H1 (cell line): ENCODE results near the gene TGM2. TPM values are rescaled to one million over a fixed set of nuclear protein-coding genes. Genes with fewer than 3 reads are reported as not detected.

ENCODE experiments used
- CTCF ChIA-PET: fragments of 300-600 bp; sonication (Branson Sonifier 250); formaldehyde crosslinking; loops from one replicate; lab custom pipeline; 2021; ENCODE audit not compliant: partially characterized antibody; lab: Charles Lee
- POLR2A ChIA-PET: fragments of 300-600 bp; sonication (Branson Sonifier 250); formaldehyde crosslinking; loops from one replicate; lab custom pipeline; 2021; ENCODE audit warnings: inconsistent platforms; ENCODE audit not compliant: partially characterized antibody; lab: Charles Lee
- DNase-seq, 2 experiments: peaks; one replicate each; pipeline versions ENCODE4 v3.0.0 to v3.0.0-alpha.2; 2010 to 2022; ENCODE audit warnings: low spot score in 2 of 2, low read depth in 1 of 2, mixed read lengths in 1 of 2
- FAIRE-seq: peaks from 2 replicates; lab custom pipeline; 2011; peaks lifted over from hg19 to GRCh38; lab: Jason Lieb, UNC
- H2AFZ ChIP-seq: 2 replicates; pipeline ENCODE4 v1.8.1; 2012; ENCODE audit warnings: low read length, inconsistent platforms
- H2AK5ac ChIP-seq: 2 replicates; pipeline ENCODE4 v1.6.1; 2013; ENCODE audit warnings: low read depth, low read length
- H2BK120ac ChIP-seq: replicated peaks from 2 replicates; pipeline ENCODE3; 2013; ENCODE audit warnings: low read depth, low read length, inconsistent platforms
- H2BK12ac ChIP-seq: 2 replicates; pipeline ENCODE4 v1.6.1; 2013; ENCODE audit warnings: low read depth, low read length
- H2BK15ac ChIP-seq: 2 replicates; pipeline ENCODE4 v1.6.1; 2013; ENCODE audit warnings: low read length
- H2BK20ac ChIP-seq: 2 replicates; pipeline ENCODE4 v1.6.1; 2013; ENCODE audit warnings: low read length
- H2BK5ac ChIP-seq: 2 replicates; pipeline ENCODE4 v1.6.1; 2013; ENCODE audit warnings: low read depth, low read length
- H3K14ac ChIP-seq: 2 replicates; pipeline ENCODE4 v1.6.1; 2013; ENCODE audit warnings: inconsistent platforms; ENCODE audit not compliant: insufficient read length
- H3K18ac ChIP-seq: 2 replicates; pipeline ENCODE4 v1.6.1; 2013; ENCODE audit warnings: low read length; ENCODE audit errors: extremely low read depth
- H3K23ac ChIP-seq: 2 replicates; pipeline ENCODE4 v1.6.1; 2013; ENCODE audit warnings: inconsistent platforms; ENCODE audit not compliant: insufficient read length
- H3K23me2 ChIP-seq: 2 replicates; pipeline ENCODE4 v1.6.1; 2013; ENCODE audit warnings: low read depth, low read length
- H3K27ac ChIP-seq: 2 replicates; pipeline ENCODE4 v1.6.1; 2011; ENCODE audit warnings: low read depth, low read length, inconsistent platforms
- H3K27me3 ChIP-seq, 4 experiments: replicated peaks in 1 of 4; 1 replicate in 1 of 4; 2 replicates in 3 of 4; pipeline versions ENCODE4 v1.6.1 to v1.8.1; 2011 to 2013; ENCODE audit warnings: low read length in 3 of 4, mild to moderate bottlenecking in 3 of 4, inconsistent platforms in 2 of 4, mixed read lengths in 2 of 4, moderate library complexity in 1 of 4; ENCODE audit not compliant: control insufficient read depth in 3 of 4, insufficient read depth in 3 of 4; ENCODE audit errors: extremely low read depth in 1 of 4
- H3K36me3 ChIP-seq, 4 experiments: 2 replicates each; pipeline versions ENCODE4 v1.6.1 to v1.8.1; 2011 to 2013; ENCODE audit warnings: mild to moderate bottlenecking in 4 of 4, low read length in 3 of 4, moderate library complexity in 2 of 4, control low read depth in 1 of 4, inconsistent platforms in 1 of 4; ENCODE audit not compliant: insufficient read depth in 4 of 4, control insufficient read depth in 2 of 4
- H3K4ac ChIP-seq: replicated peaks from 2 replicates; pipeline ENCODE3; 2013; ENCODE audit warnings: low read length, low read depth, mixed read lengths, inconsistent platforms; ENCODE audit not compliant: insufficient read length
- H3K4me1 ChIP-seq, 4 experiments: replicated peaks in 1 of 4; 1 replicate in 1 of 4; 2 replicates in 3 of 4; pipeline versions ENCODE4 v1.6.1 to v1.8.1; 2011 to 2013; ENCODE audit warnings: low read length in 3 of 4, inconsistent platforms in 2 of 4, mixed read lengths in 1 of 4; ENCODE audit not compliant: insufficient read depth in 4 of 4, control insufficient read depth in 3 of 4
- H3K4me2 ChIP-seq, 2 experiments: 2 replicates each; pipeline versions ENCODE4 v1.6.1 to v1.8.1; 2011 to 2013; ENCODE audit warnings: low read depth in 2 of 2, low read length in 2 of 2, control low read depth in 1 of 2, inconsistent platforms in 1 of 2, mild to moderate bottlenecking in 1 of 2; ENCODE audit not compliant: insufficient read depth in 1 of 2
- H3K4me3 ChIP-seq, 4 experiments: fragments of 200-600, 300-600 bp in 1 of 4; sonication (generic), shearing (Covaris generic), sonication (Bioruptor Twin) in 1 of 4; 2 replicates each; pipeline versions ENCODE4 v1.5.1 to v1.8.1; 2011 to 2016; ENCODE audit warnings: low read length in 4 of 4, low read depth in 3 of 4, control low read depth in 2 of 4, inconsistent platforms in 2 of 4, mild to moderate bottlenecking in 2 of 4, mixed read lengths in 1 of 4, moderate library complexity in 1 of 4; ENCODE audit not compliant: insufficient read depth in 2 of 4; ENCODE audit errors: extremely low read depth in 1 of 4
- H3K56ac ChIP-seq: replicated peaks from 2 replicates; pipeline ENCODE3; 2013; ENCODE audit warnings: low read depth, mild to moderate bottlenecking, mixed read lengths, low read length, inconsistent platforms; ENCODE audit not compliant: insufficient read length
- H3K79me1 ChIP-seq: 2 replicates; pipeline ENCODE4 v1.6.1; 2013; ENCODE audit warnings: low read depth, low read length, control low read depth
- H3K79me2 ChIP-seq, 2 experiments: 2 replicates each; pipeline versions ENCODE4 v1.6.1 to v1.8.1; 2012 to 2013; ENCODE audit warnings: low read length in 2 of 2, mild to moderate bottlenecking in 2 of 2, inconsistent platforms in 1 of 2; ENCODE audit not compliant: insufficient read depth in 2 of 2, control insufficient read depth in 1 of 2
- H3K9ac ChIP-seq, 4 experiments: replicated peaks in 1 of 4; 1 replicate in 1 of 4; 2 replicates in 3 of 4; pipeline versions ENCODE4 v1.6.1 to v1.8.1; 2011 to 2013; ENCODE audit warnings: low read depth in 3 of 4, low read length in 3 of 4, control low read depth in 2 of 4, mild to moderate bottlenecking in 2 of 4, moderate library complexity in 2 of 4, inconsistent platforms in 1 of 4; ENCODE audit errors: extremely low read depth in 1 of 4
- H3K9me3 ChIP-seq, 2 experiments: 2 replicates each; pipeline versions ENCODE4 v1.6.1 to v1.8.1; 2012 to 2013; ENCODE audit warnings: mild to moderate bottlenecking in 2 of 2, moderate library complexity in 2 of 2, control low read depth in 1 of 2, inconsistent platforms in 1 of 2, low read depth in 1 of 2, low read length in 1 of 2, mixed read lengths in 1 of 2; ENCODE audit not compliant: insufficient read depth in 2 of 2
- H4K20me1 ChIP-seq, 2 experiments: replicated peaks in 1 of 2; 2 replicates each; pipeline versions ENCODE3 to v1.8.1; 2011 to 2013; ENCODE audit warnings: inconsistent platforms in 2 of 2, low read length in 2 of 2, mild to moderate bottlenecking in 1 of 2; ENCODE audit not compliant: insufficient read depth in 2 of 2, control insufficient read depth in 1 of 2
- H4K5ac ChIP-seq: 2 replicates; pipeline ENCODE4 v1.6.1; 2013; ENCODE audit warnings: low read length, low read depth, mixed read lengths, inconsistent platforms; ENCODE audit not compliant: insufficient read length
- H4K8ac ChIP-seq: 2 replicates; pipeline ENCODE4 v1.8.0; 2013; ENCODE audit warnings: mild to moderate bottlenecking, moderate library complexity, low read length, inconsistent platforms; ENCODE audit not compliant: insufficient read depth; ENCODE audit errors: extremely low read depth
- H4K91ac ChIP-seq: replicated peaks from 2 replicates; pipeline ENCODE3; 2013; ENCODE audit warnings: low read length, mixed read lengths, inconsistent platforms; ENCODE audit not compliant: insufficient read length
- CREB1 ChIP-seq: IDR thresholded peaks from 2 replicates; pipeline ENCODE4 v1.6.1; 2012; ENCODE audit warnings: inconsistent platforms
- EGR1 ChIP-seq: IDR thresholded peaks from 2 replicates; pipeline ENCODE4 v1.6.1; 2011; ENCODE audit warnings: low read depth, low read length, borderline replicate concordance
- EZH2 ChIP-seq: fragments of 200-600 bp; sonication (generic); IDR thresholded peaks from 2 replicates; pipeline ENCODE4 v1.7.1; 2012; ENCODE audit warnings: low read depth, mild to moderate bottlenecking, moderate library complexity, low read length, inconsistent platforms; ENCODE audit not compliant: severe bottlenecking
- GTF2F1 ChIP-seq: IDR thresholded peaks from 2 replicates; pipeline ENCODE4 v1.6.1; 2012; ENCODE audit warnings: low read depth, low read length, improper control_type of control experiment, borderline replicate concordance
- KDM5A ChIP-seq: fragments of 200-600 bp; IDR thresholded peaks from 2 replicates; pipeline ENCODE4 v1.7.1; 2012; ENCODE audit warnings: mild to moderate bottlenecking, low read length, inconsistent platforms, mixed read lengths
- POLR2AphosphoS5 ChIP-seq: IDR thresholded peaks from 2 replicates; pipeline ENCODE4 v1.6.1; 2011; ENCODE audit warnings: low read depth, low read length
- POU5F1 ChIP-seq: IDR thresholded peaks from 2 replicates; pipeline ENCODE4 v1.6.1; 2011; ENCODE audit warnings: low read depth, mild to moderate bottlenecking, low read length, moderate library complexity
- RAD21 ChIP-seq, 2 experiments: IDR thresholded peaks in 1 of 2; conservative IDR thresholded peaks in 1 of 2; 2 replicates each; pipeline ENCODE4 v1.6.1; 2011; ENCODE audit warnings: low read depth in 2 of 2, low read length in 2 of 2, improper control_type of control experiment in 1 of 2, inconsistent platforms in 1 of 2, mild to moderate bottlenecking in 1 of 2, moderate library complexity in 1 of 2
- SIN3A ChIP-seq, 2 experiments: IDR thresholded peaks in 1 of 2; conservative IDR thresholded peaks in 1 of 2; 2 replicates each; pipeline ENCODE4 v1.6.1; 2011 to 2012; ENCODE audit warnings: low read length in 2 of 2, improper control_type of control experiment in 1 of 2, low read depth in 1 of 2, mild to moderate bottlenecking in 1 of 2
- TBP ChIP-seq: IDR thresholded peaks from 2 replicates; pipeline ENCODE4 v1.6.1; 2011; ENCODE audit warnings: low read depth, low read length, improper control_type of control experiment
- TEAD4 ChIP-seq: IDR thresholded peaks from 2 replicates; pipeline ENCODE4 v1.6.1; 2012; ENCODE audit warnings: low read depth, low read length, inconsistent platforms, mixed read lengths
- USF2 ChIP-seq: IDR thresholded peaks from 2 replicates; pipeline ENCODE4 v1.6.1; 2011; ENCODE audit warnings: low read length, improper control_type of control experiment
- YY1 ChIP-seq: IDR thresholded peaks from 2 replicates; pipeline ENCODE4 v1.6.1; 2011; ENCODE audit warnings: low read depth, mild to moderate bottlenecking, low read length
- WGBS, 2 experiments: shearing (Covaris generic) in 1 of 2; methylation state at CpG; one replicate each; pipeline versions ENCODE4 v1.1.6 to v1.1.7; 2013 to 2015; ENCODE audit warnings: low lambda C conversion rate in 2 of 2, mixed read lengths in 2 of 2, inconsistent platforms in 1 of 2, low coverage in 1 of 2, missing lambda C conversion rate in 1 of 2; ENCODE audit not compliant: insufficient replicate concordance in 2 of 2, insufficient coverage in 1 of 2, insufficient read length in 1 of 2; ENCODE audit errors: extremely low coverage in 1 of 2, missing lambda C conversion rate in 1 of 2; 5-methylcytosine and 5-hydroxymethylcytosine counted together
- polyA plus RNA-seq, 7 experiments: library from polyadenylated mRNA; depleted of rRNA in 3 of 7; stranded (reverse) in 5 of 7; unstranded in 2 of 7; fragments of >200 nt in 5 of 7; fragments of 200-250 nt in 2 of 7; gene quantifications; 1 replicate in 5 of 7; 2 replicates in 1 of 7; 4 replicates in 1 of 7; pipeline versions ENCODE4 v1.2.1 to v1.2.3, GENCODE V29; 2011 to 2013; ENCODE audit warnings: missing spikeins in 2 of 7, mixed read lengths in 2 of 7
- total RNA-seq: library from RNA; stranded (reverse); fragmentation: NEBNext Ultra II Directional; extraction: Animal tissue kit (Norgen Biotek cat#: 25700); gene quantifications from 2 replicates; pipeline ENCODE4 v1.2.1, GENCODE V29; 2021

The TGM2 gene
- total and polyA plus RNA-seq, 2 of the 8 experiments (the other 6 are each of a cell fraction or from before 2014, with no cell fraction given) = 0.86 to 1.0 TPM

GRCh38 chr20:38115896-38116295 is 49.2 kb downstream of the TGM2 start:
- H3K4me2 ChIP-seq = no peak overlapping the region
- no peak overlapping the region for H4K8ac ChIP-seq
- no peak overlapping the region for H2BK15ac ChIP-seq
- no peak overlapping the region for H2AFZ ChIP-seq
- H3K23me2 ChIP-seq = no peaks in the 10 kb centered on the region
- H3K9ac ChIP-seq = no peak overlapping the region
- H2AK5ac ChIP-seq = no peak overlapping the region
- H3K79me2 ChIP-seq = no peaks in the 10 kb centered on the region
- no peak overlapping the region for H3K14ac ChIP-seq
- H3K4me1 ChIP-seq = no peaks in the 10 kb centered on the region
- H2BK20ac ChIP-seq = no peak overlapping the region
- no peaks in the 10 kb centered on the region for H3K9me3 ChIP-seq
- H3K27ac ChIP-seq = no peak overlapping the region
- H4K91ac ChIP-seq = no peak overlapping the region
- H2BK12ac ChIP-seq = no peak overlapping the region
- H3K4me3 ChIP-seq = no peak overlapping the region
- no peak overlapping the region for H3K4ac ChIP-seq
- no peak overlapping the region for H4K5ac ChIP-seq
- H2BK120ac ChIP-seq = no peak overlapping the region
- WGBS, 2 experiments = 50 to 89% methylated on average over 1 to 2 of the region's 2 CpGs
- H3K56ac ChIP-seq = no peak overlapping the region
- no peaks in the 10 kb centered on the region for H3K36me3 ChIP-seq
- DNase-seq (no peak), FAIRE-seq (no peak)
- no peaks in the 10 kb centered on the region for H3K79me1 ChIP-seq
- H3K18ac ChIP-seq = no peak overlapping the region
- no peak overlapping the region for H2BK5ac ChIP-seq
- H3K23ac ChIP-seq = no peak overlapping the region
- H4K20me1 ChIP-seq = no peaks in the 10 kb centered on the region
- ChIA-PET CTCF (interaction anchor here (1.3 to 7.5 kb wide), 4 partner anchors 21 to 128 kb away, joined by 4 to 198 read pairs (median 12); no protein-coding TSS in a partner anchor), POLR2A (no interaction called here)
- no peaks in the 10 kb centered on the region for H3K27me3 ChIP-seq
- TF ChIP-seq RAD21 (IDR thresholded peaks at IDR 0.05 in 1 of 2, conservative IDR thresholded peaks at IDR 0.05 in 1 of 2; ENCODE audit: low read depth in 2 of 2, low read length in 2 of 2) (no peak), EZH2 (no peak), TBP (no peak), POLR2AphosphoS5 (no peak), KDM5A (no peak), GTF2F1 (no peak), TEAD4 (no peak), YY1 (no peak), SIN3A (conservative IDR thresholded peaks at IDR 0.05 in 1 of 2, IDR thresholded peaks at IDR 0.05 in 1 of 2; ENCODE audit: low read depth in 1 of 2, low read length in 2 of 2) (no peak), POU5F1 (no peak), EGR1 (no peak), USF2 (no peak), CREB1 (no peak)
